Astrocyte (in vitro differentiated cells and primary cell): ENCODE data around the gene CCDC74B. TPM values are rescaled to one million over a fixed set of nuclear protein-coding genes. Genes with fewer than 3 reads are reported as not detected.
A peak's percentile ranks its signal among the peaks of the same experiment; 100 is the strongest.
"Not testable (repeated sequence)": the region's sequence is repeated elsewhere in the genome, so short reads cannot be mapped to it uniquely, and the experiment has no call there.

Experiments used
- DNase-seq: peaks from one replicate; pipeline ENCODE4 v3.0.0-alpha.2; 2010; ENCODE audit warnings: low read depth
- FAIRE-seq: peaks from 2 replicates; lab custom pipeline; 2011; peaks lifted over from hg19 to GRCh38; lab: Jason Lieb, UNC
- H2AFZ ChIP-seq: 2 replicates; pipeline ENCODE4 v1.6.0; 2012; ENCODE audit warnings: low read depth, low read length, inconsistent platforms
- H3K27ac ChIP-seq: 2 replicates; pipeline ENCODE4 v1.5.1; 2011; ENCODE audit warnings: low read depth, low read length, inconsistent platforms
- H3K27me3 ChIP-seq: 2 replicates; pipeline ENCODE4 v1.6.0; 2011; ENCODE audit warnings: low read length, inconsistent platforms; ENCODE audit not compliant: insufficient read depth
- H3K36me3 ChIP-seq: 2 replicates; pipeline ENCODE4 v1.5.1; 2011; ENCODE audit warnings: low read length, inconsistent platforms; ENCODE audit not compliant: insufficient read depth
- H3K4me1 ChIP-seq: 2 replicates; pipeline ENCODE4 v1.5.1; 2011; ENCODE audit warnings: low read length, inconsistent platforms; ENCODE audit not compliant: insufficient read depth
- H3K4me2 ChIP-seq: 2 replicates; pipeline ENCODE4 v1.6.0; 2012; ENCODE audit warnings: low read length, inconsistent platforms
- H3K4me3 ChIP-seq: 2 replicates; pipeline ENCODE4 v1.5.1; 2011; ENCODE audit warnings: low read depth, mild to moderate bottlenecking, low read length, inconsistent platforms; ENCODE audit not compliant: insufficient read depth
- H3K79me2 ChIP-seq: 2 replicates; pipeline ENCODE4 v1.6.0; 2012; ENCODE audit warnings: mild to moderate bottlenecking, low read length, inconsistent platforms; ENCODE audit not compliant: insufficient read depth
- H3K9ac ChIP-seq: 2 replicates; pipeline ENCODE4 v1.6.0; 2012; ENCODE audit warnings: mild to moderate bottlenecking, low read length, inconsistent platforms
- H3K9me3 ChIP-seq: 2 replicates; pipeline ENCODE4 v1.5.1; 2012; ENCODE audit warnings: low read depth, mild to moderate bottlenecking, low read length, inconsistent platforms; ENCODE audit not compliant: insufficient read depth
- H4K20me1 ChIP-seq: 2 replicates; pipeline ENCODE4 v1.6.0; 2012; ENCODE audit warnings: low read length, inconsistent platforms; ENCODE audit not compliant: insufficient read depth
- H3K27ac Mint-ChIP-seq: one replicate; pipeline ENCODE4 v1.8.0; 2021; ENCODE audit warnings: mild to moderate bottlenecking, mixed read lengths; ENCODE audit not compliant: unreplicated experiment
- H3K27me3 Mint-ChIP-seq: one replicate; pipeline ENCODE4 v1.8.0; 2021; ENCODE audit warnings: low read depth, mixed read lengths; ENCODE audit not compliant: unreplicated experiment
- H3K36me3 Mint-ChIP-seq: one replicate; pipeline ENCODE4 v1.8.0; 2021; ENCODE audit warnings: low read depth, mixed read lengths; ENCODE audit not compliant: unreplicated experiment
- H3K4me1 Mint-ChIP-seq: one replicate; pipeline ENCODE4 v1.8.0; 2021; ENCODE audit warnings: low read depth, mixed read lengths; ENCODE audit not compliant: unreplicated experiment
- H3K4me3 Mint-ChIP-seq: one replicate; pipeline ENCODE4 v1.8.0; 2021; ENCODE audit warnings: mild to moderate bottlenecking, moderate library complexity, mixed read lengths; ENCODE audit not compliant: unreplicated experiment
- H3K9me3 Mint-ChIP-seq: one replicate; pipeline ENCODE4 v1.8.0; 2021; ENCODE audit warnings: mild to moderate bottlenecking, mixed read lengths; ENCODE audit not compliant: unreplicated experiment
- EZH2 ChIP-seq: IDR thresholded peaks from 2 replicates; pipeline ENCODE4 v1.6.1; 2012; ENCODE audit warnings: mild to moderate bottlenecking, low read length, inconsistent platforms; ENCODE audit not compliant: insufficient read depth
- total RNA-seq: library from RNA; stranded (reverse); gene quantifications from 2 replicates; pipeline ENCODE4 v1.2.1, GENCODE V29; 2021
- TF ChIP-seq, protein P1 (sequence below): IDR thresholded peaks from 2 replicates; pipeline ENCODE4 v1.5.1; 2011; ENCODE audit warnings: low read depth, mild to moderate bottlenecking, inconsistent platforms, low read length, moderate library complexity; ENCODE audit not compliant: insufficient read depth

CCDC74B gene
- total RNA-seq, 1 donor from 2014 or later, result 3.0 TPM

GRCh38 chr2:130169896-130170295 lies 25.0 kb upstream of the CCDC74B start:
- FAIRE-seq, result no peak
- Mint-ChIP-seq H3K27me3 (no peaks in the 10 kb centered on the region), H3K4me3 (no peak overlapping the region)

DNA sequence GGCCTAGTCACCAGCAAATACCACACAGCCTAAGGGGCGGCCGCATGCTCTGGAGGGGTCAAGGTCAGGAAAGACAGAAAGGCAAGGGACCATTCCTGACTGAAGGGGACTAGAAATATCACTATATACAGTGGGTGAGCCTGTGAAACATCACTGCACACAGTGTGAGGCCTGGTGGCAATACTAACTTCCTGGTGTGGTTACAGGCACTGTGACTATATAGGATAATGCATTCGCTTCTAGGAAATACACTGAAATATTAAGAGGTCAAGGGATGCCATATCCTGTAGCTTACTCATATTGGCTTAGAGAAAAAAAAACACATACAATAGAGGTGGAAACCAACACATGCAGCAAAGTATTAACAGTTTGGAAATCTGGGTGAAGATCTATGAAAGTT lies 24.3 kb upstream of the CCDC74B start:
- FAIRE-seq, result peak; percentile 32

More at GRCh38 chr2:130169896-130170295, 25.0 kb upstream of the CCDC74B start:
- no peaks in the 10 kb centered on the region for H3K9me3 Mint-ChIP-seq
- Histone ChIP-seq H3K27me3 (no peaks in the 10 kb centered on the region), H3K36me3 (peaks cover 21% of the 10 kb centered on the region), H3K9ac (no peak overlapping the region), H3K27ac (no peak overlapping the region), H4K20me1 (peaks cover 6% of the 10 kb centered on the region), H2AFZ (no peak overlapping the region), H3K9me3 (no peaks in the 10 kb centered on the region), H3K4me3 (no peak overlapping the region), H3K79me2 (no peaks in the 10 kb centered on the region), H3K4me2 (no peak overlapping the region), H3K4me1 (no peaks in the 10 kb centered on the region)
- no peak overlapping the region for H3K27ac Mint-ChIP-seq
- H3K36me3 Mint-ChIP-seq, result peaks cover 10% of the 10 kb centered on the region
- no peak for TF ChIP-seq EZH2
- TF ChIP-seq, protein P1, sequence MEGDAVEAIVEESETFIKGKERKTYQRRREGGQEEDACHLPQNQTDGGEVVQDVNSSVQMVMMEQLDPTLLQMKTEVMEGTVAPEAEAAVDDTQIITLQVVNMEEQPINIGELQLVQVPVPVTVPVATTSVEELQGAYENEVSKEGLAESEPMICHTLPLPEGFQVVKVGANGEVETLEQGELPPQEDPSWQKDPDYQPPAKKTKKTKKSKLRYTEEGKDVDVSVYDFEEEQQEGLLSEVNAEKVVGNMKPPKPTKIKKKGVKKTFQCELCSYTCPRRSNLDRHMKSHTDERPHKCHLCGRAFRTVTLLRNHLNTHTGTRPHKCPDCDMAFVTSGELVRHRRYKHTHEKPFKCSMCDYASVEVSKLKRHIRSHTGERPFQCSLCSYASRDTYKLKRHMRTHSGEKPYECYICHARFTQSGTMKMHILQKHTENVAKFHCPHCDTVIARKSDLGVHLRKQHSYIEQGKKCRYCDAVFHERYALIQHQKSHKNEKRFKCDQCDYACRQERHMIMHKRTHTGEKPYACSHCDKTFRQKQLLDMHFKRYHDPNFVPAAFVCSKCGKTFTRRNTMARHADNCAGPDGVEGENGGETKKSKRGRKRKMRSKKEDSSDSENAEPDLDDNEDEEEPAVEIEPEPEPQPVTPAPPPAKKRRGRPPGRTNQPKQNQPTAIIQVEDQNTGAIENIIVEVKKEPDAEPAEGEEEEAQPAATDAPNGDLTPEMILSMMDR, result no peak
- no peaks in the 10 kb centered on the region for H3K4me1 Mint-ChIP-seq
- DNase-seq, result no peak

DNA sequence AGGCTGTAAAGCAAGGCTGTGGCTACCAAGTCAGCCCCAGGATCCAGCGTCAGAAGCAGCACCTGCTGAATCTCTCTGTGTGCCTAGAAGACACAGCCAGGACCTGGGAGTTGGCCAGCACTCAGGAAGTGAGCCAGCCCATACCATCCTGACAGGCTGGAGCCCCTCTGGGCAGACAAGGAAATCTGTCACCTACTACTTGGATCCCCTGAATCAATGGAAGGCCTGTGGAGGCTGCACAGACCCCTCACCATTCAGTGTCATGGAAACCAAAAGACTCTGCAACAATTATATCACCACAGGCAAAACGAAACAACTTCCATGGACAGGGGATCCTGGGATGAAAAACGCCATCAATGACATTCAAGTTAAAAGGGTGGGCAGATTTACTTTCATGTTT lies 21.7 kb upstream of the CCDC74B start:
- peaks cover 15% of the 10 kb centered on the region for H3K36me3 Mint-ChIP-seq
- not testable (repeated sequence) for H3K4me3 Mint-ChIP-seq, H3K27me3 Mint-ChIP-seq

More for the DNA sequence above, 24.3 kb upstream of the CCDC74B start:
- not testable (repeated sequence) for H3K27ac ChIP-seq, H2AFZ ChIP-seq, H3K9ac ChIP-seq, H3K27me3 ChIP-seq, H3K79me2 ChIP-seq, H3K9me3 ChIP-seq, DNase-seq, H3K4me3 Mint-ChIP-seq, H3K4me3 ChIP-seq, H3K27me3 Mint-ChIP-seq, H3K4me1 ChIP-seq, H3K27ac Mint-ChIP-seq, H4K20me1 ChIP-seq, H3K9me3 Mint-ChIP-seq, H3K4me1 Mint-ChIP-seq
- peak overlapping the region; percentile 0 for H3K4me2 ChIP-seq
- peaks cover 15% of the 10 kb centered on the region for H3K36me3 Mint-ChIP-seq
- peaks cover 25% of the 10 kb centered on the region for H3K36me3 ChIP-seq

More for the DNA sequence above, 21.7 kb upstream of the CCDC74B start:
- not testable (repeated sequence) for H3K9me3 Mint-ChIP-seq, H3K9ac ChIP-seq, H3K9me3 ChIP-seq, H3K4me1 ChIP-seq, H3K4me1 Mint-ChIP-seq, H3K4me3 ChIP-seq, H3K79me2 ChIP-seq, H3K27me3 ChIP-seq, H3K4me2 ChIP-seq, FAIRE-seq, H3K27ac ChIP-seq, H3K27ac Mint-ChIP-seq, DNase-seq, H2AFZ ChIP-seq, H4K20me1 ChIP-seq
- H3K36me3 ChIP-seq, result peaks cover 19% of the 10 kb centered on the region
